Measurements from ENCODE around the gene ENTREP3.

Gene ENTREP3

DNA sequence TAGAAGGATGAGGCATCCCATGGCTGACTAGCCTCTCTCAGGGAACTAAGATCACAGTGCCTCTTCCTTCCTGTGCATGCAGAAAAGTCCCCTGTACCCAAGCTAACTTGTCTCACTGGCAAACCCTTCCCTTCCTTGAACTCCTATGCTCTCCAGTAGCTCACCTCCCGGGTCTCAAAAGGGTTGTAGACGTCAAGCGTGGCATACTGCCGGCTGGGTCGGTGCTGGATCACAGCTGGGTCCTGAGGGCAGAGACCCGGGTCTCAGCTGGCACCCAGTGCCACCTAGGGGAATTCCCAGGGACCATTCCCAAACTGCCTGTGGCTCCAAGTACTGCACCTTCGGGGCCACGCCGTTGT, 6.2 kb upstream of the ENTREP3 start:
- ChIA-PET CTCF (interaction anchor here (1.5 to 5.3 kb wide), 5 partner anchors 10 to 61 kb away, joined by 3 to 65 read pairs (median 9); partner anchors contain the start of gene FDPS), POLR2A (interaction anchor here (1.0 kb wide), 1 partner anchor 11 kb away, joined by 5 read pairs; no protein-coding TSS in a partner anchor)
- Histone ChIP-seq H3K27ac (ENCODE audit: insufficient read depth in 1 of 2, low read depth in 1 of 2, low read length in 2 of 2, poor library complexity in 1 of 2, severe bottlenecking in 2 of 2) (peak overlapping the region; percentile 68 to 82), H3K4me3 (ENCODE audit: control insufficient read depth in 1 of 7, extremely low read depth in 1 of 7, insufficient read depth in 4 of 7, low read depth in 2 of 7, low read length in 6 of 7) (peak overlapping the region; percentile 89 to 97 (median 97)), H3K27me3 (replicated peaks in 2 of 5; ENCODE audit: control insufficient read depth in 4 of 5, insufficient read depth in 5 of 5, low read length in 4 of 5) (no peaks in the 10 kb centered on the region), H3K4me1 (ENCODE audit: control extremely low read depth in 1 of 4, control insufficient read depth in 4 of 4, insufficient read depth in 4 of 4, low read length in 3 of 4) (peaks cover 2 to 19% (median 15%) of the 10 kb centered on the region in 4 experiments), H3K36me3 (ENCODE audit: control insufficient read depth in 4 of 4, insufficient read depth in 4 of 4, low read length in 3 of 4) (peaks cover 10 to 67% (median 44%) of the 10 kb centered on the region in 4 experiments), H3K9me3 (ENCODE audit: control extremely low read depth in 1 of 5, control insufficient read depth in 4 of 5, insufficient read depth in 2 of 5, low read depth in 1 of 5, low read length in 4 of 5) (no peaks in the 10 kb centered on the region)
- 0% methylated on average over 6 of the region's 9 CpGs for WGBS (ENCODE audit: insufficient coverage)
- peak in 1 of 3 donors; percentile 33 for DNase-seq

DNA sequence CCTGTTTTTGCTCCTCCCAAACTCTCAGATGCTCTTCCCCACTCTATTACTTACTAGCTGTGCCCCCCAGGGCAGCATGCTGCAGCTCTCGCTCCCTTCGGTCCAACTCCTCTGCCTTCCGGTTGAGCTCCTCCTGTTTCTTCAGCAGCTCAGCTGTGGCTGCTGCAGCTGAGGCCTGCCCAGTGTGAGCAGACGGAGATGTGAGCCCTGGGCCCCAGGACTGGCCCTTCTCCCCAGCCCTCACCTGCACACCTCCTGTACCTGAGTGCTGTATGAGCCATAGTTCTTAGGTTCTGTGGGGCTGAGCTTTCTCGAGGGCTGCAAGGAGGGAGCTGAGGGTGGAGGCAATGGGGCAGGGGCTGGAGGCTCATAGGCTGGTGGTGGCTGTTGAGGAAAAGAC, 5.0 kb upstream of the ENTREP3 start:
- 98% methylated on average over 3 of the region's 5 CpGs for WGBS (ENCODE audit: insufficient coverage)

DNA sequence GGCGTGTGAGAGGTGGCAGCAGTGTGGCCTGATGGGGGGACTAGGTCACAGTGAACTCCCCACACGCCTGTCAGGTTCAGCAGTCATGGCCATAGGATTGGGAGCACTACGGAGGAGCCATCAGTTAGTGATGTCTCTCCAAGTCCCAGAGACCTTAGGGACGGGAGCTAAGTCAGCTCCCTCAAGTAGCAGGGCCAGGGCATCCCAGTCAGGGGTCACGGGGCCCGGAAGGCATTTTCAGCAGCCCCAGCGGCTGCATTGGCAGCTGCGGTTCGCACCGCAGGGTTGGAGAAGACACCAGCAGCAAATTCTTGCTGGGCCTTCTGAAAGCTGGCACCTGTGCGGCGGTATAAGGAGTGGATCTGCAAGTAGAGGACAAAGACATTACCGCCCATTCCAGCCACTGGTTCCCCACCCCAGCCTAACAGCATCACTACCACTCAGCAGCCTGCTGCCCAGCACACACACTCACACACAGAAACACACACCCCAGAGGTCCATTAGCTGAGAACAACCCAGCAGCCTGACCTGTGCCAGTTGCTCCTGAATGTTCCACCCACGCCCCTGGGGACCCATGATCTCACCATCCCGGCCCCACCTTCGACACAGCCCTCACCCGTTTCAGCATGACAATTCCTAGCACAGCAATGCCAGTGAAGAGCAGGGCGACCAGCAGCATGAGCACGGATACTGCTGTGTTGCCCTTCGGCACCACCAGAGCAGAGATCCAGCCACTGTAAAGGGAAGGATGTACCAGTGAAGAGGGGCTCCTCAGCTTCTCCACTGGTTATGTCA, 972 bp upstream of the ENTREP3 start:
- Histone ChIP-seq H3K27ac (ENCODE audit: insufficient read depth in 1 of 2, low read depth in 1 of 2, low read length in 2 of 2, poor library complexity in 1 of 2, severe bottlenecking in 2 of 2) (peak overlapping the region in 1 of 2 experiments; percentile 76), H3K36me3 (ENCODE audit: control insufficient read depth in 4 of 4, insufficient read depth in 4 of 4, low read length in 3 of 4) (peaks cover 0 to 39% (median 21%) of the 10 kb centered on the region in 4 experiments), H3K4me3 (ENCODE audit: control insufficient read depth in 1 of 7, extremely low read depth in 1 of 7, insufficient read depth in 4 of 7, low read depth in 2 of 7, low read length in 6 of 7) (peak overlapping the region in 6 of 7 experiments; percentile 67 to 88 (median 80)), H3K4me1 (ENCODE audit: control extremely low read depth in 1 of 4, control insufficient read depth in 4 of 4, insufficient read depth in 4 of 4, low read length in 3 of 4) (peaks cover 0 to 42% (median 30%) of the 10 kb centered on the region in 4 experiments), H3K9me3 (ENCODE audit: control extremely low read depth in 1 of 5, control insufficient read depth in 4 of 5, insufficient read depth in 2 of 5, low read depth in 1 of 5, low read length in 4 of 5) (no peaks in the 10 kb centered on the region), H3K27me3 (replicated peaks in 2 of 5; ENCODE audit: control insufficient read depth in 4 of 5, insufficient read depth in 5 of 5, low read length in 4 of 5) (no peaks in the 10 kb centered on the region)
- no peak for DNase-seq
- WGBS (ENCODE audit: insufficient coverage): 92% methylated on average over 17 of the region's 20 CpGs
- ChIA-PET CTCF (interaction anchor here (1.3 to 2.7 kb wide), 4 partner anchors 10 to 65 kb away, joined by 3 to 8 read pairs (median 5); partner anchors contain the start of genes FDPS and RUSC1), POLR2A (no interaction called here)

More for the DNA sequence above, 5.0 kb upstream of the ENTREP3 start:
- DNase-seq: no peak
- H3K27me3 ChIP-seq (replicated peaks in 2 of 5; ENCODE audit: control insufficient read depth in 4 of 5, insufficient read depth in 5 of 5, low read length in 4 of 5): no peaks in the 10 kb centered on the region
- peaks cover 3 to 64% (median 37%) of the 10 kb centered on the region in 4 experiments for H3K36me3 ChIP-seq (ENCODE audit: control insufficient read depth in 4 of 4, insufficient read depth in 4 of 4, low read length in 3 of 4)
- POLR2A ChIA-PET: no interaction called here
- H3K4me1 ChIP-seq (ENCODE audit: control extremely low read depth in 1 of 4, control insufficient read depth in 4 of 4, insufficient read depth in 4 of 4, low read length in 3 of 4): peaks cover 2 to 27% (median 23%) of the 10 kb centered on the region in 4 experiments
- no peaks in the 10 kb centered on the region for H3K9me3 ChIP-seq (ENCODE audit: control extremely low read depth in 1 of 5, control insufficient read depth in 4 of 5, insufficient read depth in 2 of 5, low read depth in 1 of 5, low read length in 4 of 5)
- CTCF ChIA-PET: interaction anchor here (1.1 to 5.3 kb wide), 7 partner anchors 11 to 63 kb away, joined by 3 to 65 read pairs (median 5); partner anchors contain the start of gene FDPS
- no peak overlapping the region for H3K4me3 ChIP-seq (ENCODE audit: control insufficient read depth in 1 of 7, extremely low read depth in 1 of 7, insufficient read depth in 4 of 7, low read depth in 2 of 7, low read length in 6 of 7)
- no peak overlapping the region for H3K27ac ChIP-seq (ENCODE audit: insufficient read depth in 1 of 2, low read depth in 1 of 2, low read length in 2 of 2, poor library complexity in 1 of 2, severe bottlenecking in 2 of 2)

DNA sequence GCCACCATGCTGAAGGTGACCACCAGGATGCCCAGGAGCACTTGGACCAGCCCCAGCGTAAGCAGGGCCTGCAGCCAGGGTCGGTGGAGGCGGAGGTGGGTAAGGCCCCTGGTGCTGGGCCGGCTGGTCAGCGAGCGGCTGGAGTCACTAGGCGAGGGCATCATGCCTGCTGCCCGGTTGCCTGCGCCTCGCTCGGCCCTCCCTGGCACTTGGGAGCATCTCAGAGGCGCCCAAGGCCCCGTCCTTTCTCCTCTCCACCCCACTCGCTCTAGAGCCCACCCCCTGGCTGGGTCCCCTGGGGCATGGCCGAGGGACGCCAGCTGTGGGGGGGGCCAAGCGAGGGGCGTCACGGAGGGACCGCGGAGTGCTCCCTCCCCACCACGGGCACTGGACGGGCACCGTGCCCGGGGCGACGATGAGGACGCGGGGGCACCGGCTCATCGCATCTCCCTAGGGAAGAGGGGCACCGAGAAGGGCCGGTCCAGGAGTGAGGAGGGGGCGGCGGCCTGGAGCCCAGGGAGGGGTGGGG, 505 bp downstream of the ENTREP3 start:
- no peak for DNase-seq
- Histone ChIP-seq H3K9me3 (ENCODE audit: control extremely low read depth in 1 of 5, control insufficient read depth in 4 of 5, insufficient read depth in 2 of 5, low read depth in 1 of 5, low read length in 4 of 5) (no peaks in the 10 kb centered on the region), H3K4me1 (ENCODE audit: control extremely low read depth in 1 of 4, control insufficient read depth in 4 of 4, insufficient read depth in 4 of 4, low read length in 3 of 4) (peaks cover 0 to 44% (median 33%) of the 10 kb centered on the region in 4 experiments), H3K27me3 (replicated peaks in 2 of 5; ENCODE audit: control insufficient read depth in 4 of 5, insufficient read depth in 5 of 5, low read length in 4 of 5) (no peaks in the 10 kb centered on the region), H3K4me3 (ENCODE audit: control insufficient read depth in 1 of 7, extremely low read depth in 1 of 7, insufficient read depth in 4 of 7, low read depth in 2 of 7, low read length in 6 of 7) (peak overlapping the region; percentile 45 to 88 (median 79)), H3K27ac (ENCODE audit: insufficient read depth in 1 of 2, low read depth in 1 of 2, low read length in 2 of 2, poor library complexity in 1 of 2, severe bottlenecking in 2 of 2) (peak overlapping the region in 1 of 2 experiments; percentile 76), H3K36me3 (ENCODE audit: control insufficient read depth in 4 of 4, insufficient read depth in 4 of 4, low read length in 3 of 4) (peaks cover 0 to 31% (median 15%) of the 10 kb centered on the region in 4 experiments)
- ChIA-PET POLR2A (no interaction called here), CTCF (interaction anchor here (1.0 to 9.0 kb wide), 4 partner anchors 11 to 68 kb away, joined by 3 to 165 read pairs (median 6); partner anchors contain the start of gene RUSC1)
- WGBS (ENCODE audit: insufficient coverage): 15% methylated on average over 15 of the region's 35 CpGs

DNA sequence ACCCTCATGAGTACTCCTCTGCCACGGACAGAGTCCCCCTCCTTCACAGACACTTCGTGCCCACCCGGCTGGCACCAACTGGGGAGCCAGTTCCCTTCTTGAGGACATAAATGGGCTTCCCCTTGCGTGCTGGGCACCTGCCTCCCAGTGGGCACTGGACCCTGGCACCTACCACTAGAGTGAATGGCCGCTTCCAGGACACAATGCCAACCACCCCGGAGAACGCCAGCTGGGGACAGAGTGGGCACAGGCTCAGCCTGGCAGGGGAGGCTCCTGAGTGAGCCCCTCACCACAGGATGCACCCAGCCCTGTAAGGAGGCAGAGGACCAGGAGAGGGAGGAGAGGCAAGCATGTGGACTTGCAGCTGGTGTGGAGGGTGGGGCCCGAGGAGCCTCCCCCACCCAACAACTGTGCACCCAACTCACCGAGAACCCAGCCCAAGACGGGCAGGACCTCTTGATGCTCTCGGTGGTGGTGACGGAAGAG, 1.0 kb downstream of the ENTREP3 start:
- peak overlapping the region in 6 of 7 experiments; percentile 67 to 88 (median 80) for H3K4me3 ChIP-seq (ENCODE audit: control insufficient read depth in 1 of 7, extremely low read depth in 1 of 7, insufficient read depth in 4 of 7, low read depth in 2 of 7, low read length in 6 of 7)
- H3K36me3 ChIP-seq (ENCODE audit: control insufficient read depth in 4 of 4, insufficient read depth in 4 of 4, low read length in 3 of 4): peaks cover 0 to 28% (median 13%) of the 10 kb centered on the region in 4 experiments
- ChIA-PET POLR2A (no interaction called here), CTCF (interaction anchor here (2.7 to 9.0 kb wide), 2 partner anchors 12 to 69 kb away, joined by 8 to 165 read pairs; partner anchors contain the start of gene RUSC1)
- H3K4me1 ChIP-seq (ENCODE audit: control extremely low read depth in 1 of 4, control insufficient read depth in 4 of 4, insufficient read depth in 4 of 4, low read length in 3 of 4): peaks cover 0 to 44% (median 33%) of the 10 kb centered on the region in 4 experiments
- no peak overlapping the region for H3K27ac ChIP-seq (ENCODE audit: insufficient read depth in 1 of 2, low read depth in 1 of 2, low read length in 2 of 2, poor library complexity in 1 of 2, severe bottlenecking in 2 of 2)
- no peak for DNase-seq
- no peaks in the 10 kb centered on the region for H3K27me3 ChIP-seq (replicated peaks in 2 of 5; ENCODE audit: control insufficient read depth in 4 of 5, insufficient read depth in 5 of 5, low read length in 4 of 5)
- H3K9me3 ChIP-seq (ENCODE audit: control extremely low read depth in 1 of 5, control insufficient read depth in 4 of 5, insufficient read depth in 2 of 5, low read depth in 1 of 5, low read length in 4 of 5): no peaks in the 10 kb centered on the region
- WGBS (ENCODE audit: insufficient coverage): 50% methylated on average over 9 of the region's 12 CpGs

DNA sequence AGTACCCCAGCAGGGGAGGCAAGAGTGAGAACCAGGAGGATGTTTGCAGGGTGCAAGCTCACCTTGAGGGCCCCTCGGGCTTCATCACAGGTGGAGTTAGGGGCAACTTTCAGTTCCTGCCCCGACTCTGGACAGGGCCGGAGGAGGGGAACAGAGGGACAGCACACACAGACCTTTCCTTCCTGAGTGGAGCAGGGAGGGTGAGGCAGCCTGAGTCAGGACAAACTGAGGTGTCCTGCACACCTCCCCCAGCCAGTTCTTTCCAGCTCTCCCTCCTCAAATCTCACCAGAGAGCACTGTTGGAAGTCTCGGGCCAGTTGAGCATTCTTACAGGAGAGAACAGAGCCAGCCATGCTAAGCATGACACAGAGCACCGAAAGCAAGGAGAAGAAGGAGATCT, 1.5 kb downstream of the ENTREP3 start:
- WGBS (ENCODE audit: insufficient coverage): 84% methylated on average over 5 of the region's 5 CpGs

More for the DNA sequence above, 1.5 kb downstream of the ENTREP3 start:
- Histone ChIP-seq H3K9me3 (ENCODE audit: control extremely low read depth in 1 of 5, control insufficient read depth in 4 of 5, insufficient read depth in 2 of 5, low read depth in 1 of 5, low read length in 4 of 5) (no peaks in the 10 kb centered on the region), H3K27ac (ENCODE audit: insufficient read depth in 1 of 2, low read depth in 1 of 2, low read length in 2 of 2, poor library complexity in 1 of 2, severe bottlenecking in 2 of 2) (no peak overlapping the region), H3K36me3 (ENCODE audit: control insufficient read depth in 4 of 4, insufficient read depth in 4 of 4, low read length in 3 of 4) (peaks cover 0 to 27% (median 13%) of the 10 kb centered on the region in 4 experiments), H3K4me3 (ENCODE audit: control insufficient read depth in 1 of 7, extremely low read depth in 1 of 7, insufficient read depth in 4 of 7, low read depth in 2 of 7, low read length in 6 of 7) (peak overlapping the region in 2 of 7 experiments; percentile 72 to 88), H3K4me1 (ENCODE audit: control extremely low read depth in 1 of 4, control insufficient read depth in 4 of 4, insufficient read depth in 4 of 4, low read length in 3 of 4) (peaks cover 0 to 44% (median 33%) of the 10 kb centered on the region in 4 experiments), H3K27me3 (replicated peaks in 2 of 5; ENCODE audit: control insufficient read depth in 4 of 5, insufficient read depth in 5 of 5, low read length in 4 of 5) (no peaks in the 10 kb centered on the region)
- ChIA-PET CTCF (interaction anchor here (7.2 to 9.0 kb wide), 2 partner anchors 53 to 69 kb away, joined by 70 to 165 read pairs; partner anchors contain the start of genes FDPS and RUSC1), POLR2A (no interaction called here)
- no peak for DNase-seq
